ENCODE data around the gene MIA3.

The MIA3 gene

DNA sequence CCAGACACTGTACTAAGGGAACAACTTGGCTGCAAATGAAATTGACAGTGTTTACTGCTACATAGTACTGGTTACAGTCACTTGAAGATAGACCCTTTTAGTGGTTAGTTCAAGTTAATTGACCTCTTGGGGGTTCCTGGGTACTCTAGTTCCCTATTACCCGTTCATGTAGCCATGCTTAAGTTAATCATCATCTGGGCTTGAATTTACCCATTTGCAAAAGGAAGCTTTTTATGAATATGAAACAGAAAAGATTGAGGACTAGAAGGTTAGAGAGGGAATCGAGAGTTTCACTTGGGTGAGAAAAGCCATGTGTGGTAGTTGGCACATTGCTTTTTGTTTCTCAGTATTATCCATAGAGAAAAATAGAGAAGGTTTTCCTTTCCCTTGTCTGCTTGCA, 2.7 kb downstream of the MIA3 start:
- in situ Hi-C loops (cut with HindIII; ENCODE audit: low sequenced_read_pairs) = no loop called here

DNA sequence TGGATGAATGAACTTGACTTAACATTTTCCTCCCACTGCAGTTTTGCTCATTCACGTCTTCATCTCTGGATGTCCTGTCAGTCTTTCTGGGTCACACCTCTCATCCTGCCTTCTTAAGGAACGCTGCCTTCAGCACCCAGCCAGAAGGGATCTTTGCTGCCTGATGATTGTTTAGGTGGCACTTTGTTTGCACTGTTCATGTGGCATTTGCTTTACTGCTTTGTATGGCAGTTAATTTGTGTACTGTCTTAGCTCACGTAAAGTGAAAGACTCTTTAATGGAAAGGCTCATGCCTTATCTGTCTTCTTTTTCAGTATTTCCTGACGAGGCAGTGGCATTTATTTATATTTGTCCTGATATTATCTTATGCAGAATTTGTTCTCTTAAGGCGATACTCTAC, 4.9 kb downstream of the MIA3 start:
- in situ Hi-C loops (cut with HindIII; ENCODE audit: low sequenced_read_pairs) = no loop called here

DNA sequence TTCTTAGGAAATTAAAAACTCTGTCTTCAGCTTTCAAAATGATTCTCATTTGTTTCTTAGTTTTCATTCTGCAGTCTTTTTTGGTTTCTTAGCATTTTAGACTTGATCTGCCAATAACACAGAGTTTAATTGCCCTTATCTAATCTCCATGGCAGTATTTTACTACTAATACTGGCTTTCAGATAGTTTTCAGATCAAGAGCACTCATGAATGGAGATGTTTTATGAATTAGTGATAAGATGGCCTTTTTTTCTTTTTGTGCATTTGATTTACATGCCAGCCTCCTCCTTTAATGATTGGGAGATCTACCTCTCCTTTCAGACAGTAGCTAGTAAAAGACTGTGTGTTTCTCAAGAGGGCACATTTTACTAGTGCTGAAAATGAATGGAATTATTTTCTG, 5.6 kb downstream of the MIA3 start:
- in situ Hi-C loops (cut with HindIII; ENCODE audit: low sequenced_read_pairs) = no loop called here

DNA sequence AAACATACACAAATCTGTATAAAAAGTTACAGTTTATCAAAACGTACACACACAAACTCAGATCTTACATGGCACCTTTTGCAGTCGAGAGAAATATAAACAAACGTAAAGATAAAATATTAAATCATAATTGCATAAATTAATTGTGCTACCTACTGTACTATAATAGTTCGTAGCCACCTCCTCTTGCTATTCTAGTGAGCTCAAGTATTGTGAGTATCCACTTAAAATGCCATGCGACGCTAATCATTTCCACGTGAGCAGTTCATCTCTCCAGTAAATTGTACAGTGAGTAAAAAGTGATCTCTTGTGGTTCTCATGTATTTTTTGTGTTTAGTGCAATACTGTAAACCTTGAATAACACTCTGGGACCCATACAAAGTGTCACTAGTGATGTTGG, 6.3 kb downstream of the MIA3 start:
- in situ Hi-C loops (cut with HindIII; ENCODE audit: low sequenced_read_pairs) = no loop called here

DNA sequence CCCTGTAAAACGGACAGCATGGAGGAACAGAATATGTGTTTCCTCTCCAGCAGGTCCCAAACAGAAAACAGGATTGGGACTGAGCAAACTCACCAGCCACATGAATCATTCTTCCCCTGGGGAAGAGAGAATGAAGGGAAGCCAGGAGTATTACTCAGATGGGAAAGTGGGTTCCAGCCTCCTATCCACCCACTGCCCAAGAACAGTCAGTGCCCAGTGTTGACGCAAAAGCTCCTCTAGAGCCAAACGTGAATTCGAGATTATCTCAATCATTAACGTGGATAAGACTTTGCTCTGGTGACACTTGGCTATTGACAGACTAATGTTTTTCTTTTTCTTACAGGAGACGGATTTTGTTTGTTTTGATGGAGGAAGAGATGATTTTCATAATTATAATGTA, 9.3 kb downstream of the MIA3 start:
- in situ Hi-C loops (cut with HindIII; ENCODE audit: low sequenced_read_pairs) = no loop called here

DNA sequence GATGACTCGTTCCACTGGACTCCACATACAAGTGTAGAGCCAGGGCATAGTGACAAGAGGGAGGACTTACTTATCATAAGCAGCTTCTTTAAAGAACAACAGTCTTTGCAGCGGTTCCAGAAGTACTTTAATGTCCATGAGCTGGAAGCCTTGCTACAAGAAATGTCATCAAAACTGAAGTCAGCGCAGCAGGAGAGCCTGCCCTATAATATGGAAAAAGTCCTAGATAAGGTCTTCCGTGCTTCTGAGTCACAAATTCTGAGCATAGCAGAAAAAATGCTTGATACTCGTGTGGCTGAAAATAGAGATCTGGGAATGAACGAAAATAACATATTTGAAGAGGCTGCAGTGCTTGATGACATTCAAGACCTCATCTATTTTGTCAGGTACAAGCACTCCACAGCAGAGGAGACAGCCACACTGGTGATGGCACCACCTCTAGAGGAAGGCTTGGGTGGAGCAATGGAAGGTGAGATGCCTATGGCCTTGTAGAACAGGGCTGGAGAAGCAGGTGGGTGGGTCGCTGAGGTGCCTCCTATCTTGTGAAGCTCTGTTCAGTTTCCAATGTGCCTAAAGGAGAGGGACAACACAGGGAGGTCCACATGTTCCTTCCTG, 12.1 kb downstream of the MIA3 start:
- in situ Hi-C loops (cut with HindIII; ENCODE audit: low sequenced_read_pairs) = no loop called here

DNA sequence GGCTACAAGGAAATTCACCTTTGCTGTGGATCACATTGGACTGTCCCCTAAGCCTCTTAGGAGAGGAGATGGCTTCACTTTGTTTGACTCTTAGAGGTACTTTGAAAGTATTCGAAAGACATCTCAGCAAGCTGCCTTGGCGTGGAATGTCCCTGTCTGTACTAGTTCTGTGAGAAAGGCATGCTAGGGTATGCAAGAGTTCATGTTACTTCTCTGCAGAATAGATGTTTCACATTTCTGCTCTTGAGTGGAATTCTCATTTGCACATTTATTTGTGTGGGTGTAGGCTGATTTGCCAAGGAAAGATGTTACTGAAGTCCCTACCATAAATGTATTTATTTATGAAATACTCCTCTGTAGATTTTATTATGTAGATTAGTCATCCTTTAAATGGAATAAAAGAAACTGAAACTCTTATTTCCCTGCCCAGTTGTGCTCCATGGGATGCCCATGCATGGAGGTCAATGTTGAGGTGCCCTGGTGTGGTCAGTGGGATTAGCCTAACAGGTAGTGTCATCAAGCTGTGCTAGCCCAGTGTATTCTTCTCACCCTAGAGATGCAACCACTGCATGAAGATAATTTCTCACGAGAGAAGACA, 13.8 kb downstream of the MIA3 start:
- in situ Hi-C loops (cut with HindIII; ENCODE audit: low sequenced_read_pairs) = no loop called here

DNA sequence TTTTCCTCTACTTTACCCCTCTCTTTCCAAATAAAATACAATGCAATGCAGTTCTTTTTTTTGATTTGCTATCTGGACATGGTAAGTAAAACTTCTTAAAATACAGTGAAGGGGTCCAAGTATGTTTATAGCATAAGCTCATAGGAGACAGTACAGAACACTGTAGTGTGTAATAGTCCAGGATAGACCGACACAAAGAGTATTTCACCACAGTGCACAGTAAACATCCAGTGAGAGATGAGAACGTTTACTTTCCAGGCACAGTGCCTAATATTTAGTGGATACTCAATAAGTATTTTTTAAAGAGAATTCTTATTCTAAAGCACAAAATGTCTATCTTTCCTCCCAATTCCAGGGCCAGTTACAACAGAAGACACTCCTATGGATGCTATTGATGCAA, 14.9 kb downstream of the MIA3 start:
- in situ Hi-C loops (cut with HindIII; ENCODE audit: low sequenced_read_pairs) = no loop called here

DNA sequence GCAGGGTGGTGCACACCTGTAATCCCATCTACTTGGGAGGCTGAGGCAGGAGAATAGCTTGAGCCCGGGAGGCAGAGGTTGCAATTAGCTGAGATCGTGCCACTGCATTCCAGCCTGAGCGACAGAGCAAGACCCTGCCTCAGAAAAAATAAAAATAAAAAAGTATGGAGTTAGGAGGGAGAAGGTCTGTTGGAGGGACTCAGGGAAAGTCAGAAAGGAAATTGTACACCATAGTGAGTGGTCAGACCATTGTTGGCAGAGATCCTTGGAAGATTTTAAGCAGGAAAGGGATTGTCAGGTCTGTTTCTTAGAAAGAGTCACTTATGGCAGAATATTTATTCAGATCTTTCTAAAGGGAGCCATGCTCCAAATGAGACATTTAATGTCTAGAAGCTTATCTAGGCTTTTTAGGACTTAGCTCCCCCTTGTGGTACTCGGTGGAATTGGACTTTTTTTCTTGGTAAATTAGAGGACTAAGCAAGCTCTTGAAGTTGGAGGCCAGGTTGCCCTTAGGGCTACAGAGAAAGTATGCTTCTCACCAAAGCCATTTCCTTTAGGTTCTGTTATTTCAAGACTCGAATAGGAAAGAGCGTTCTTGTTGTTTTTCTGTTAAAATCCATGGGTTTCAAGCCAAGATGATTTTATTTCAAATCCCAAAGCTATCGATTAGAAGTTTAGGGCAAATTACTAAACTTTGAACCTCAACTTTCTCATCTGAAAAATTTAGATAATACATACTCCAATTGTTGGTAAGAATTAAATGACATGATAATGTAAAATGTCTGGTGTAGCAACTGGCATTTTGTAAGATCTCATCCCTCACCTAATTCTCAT, 16.5 kb downstream of the MIA3 start:
- in situ Hi-C loops (cut with HindIII; ENCODE audit: low sequenced_read_pairs) = no loop called here

DNA sequence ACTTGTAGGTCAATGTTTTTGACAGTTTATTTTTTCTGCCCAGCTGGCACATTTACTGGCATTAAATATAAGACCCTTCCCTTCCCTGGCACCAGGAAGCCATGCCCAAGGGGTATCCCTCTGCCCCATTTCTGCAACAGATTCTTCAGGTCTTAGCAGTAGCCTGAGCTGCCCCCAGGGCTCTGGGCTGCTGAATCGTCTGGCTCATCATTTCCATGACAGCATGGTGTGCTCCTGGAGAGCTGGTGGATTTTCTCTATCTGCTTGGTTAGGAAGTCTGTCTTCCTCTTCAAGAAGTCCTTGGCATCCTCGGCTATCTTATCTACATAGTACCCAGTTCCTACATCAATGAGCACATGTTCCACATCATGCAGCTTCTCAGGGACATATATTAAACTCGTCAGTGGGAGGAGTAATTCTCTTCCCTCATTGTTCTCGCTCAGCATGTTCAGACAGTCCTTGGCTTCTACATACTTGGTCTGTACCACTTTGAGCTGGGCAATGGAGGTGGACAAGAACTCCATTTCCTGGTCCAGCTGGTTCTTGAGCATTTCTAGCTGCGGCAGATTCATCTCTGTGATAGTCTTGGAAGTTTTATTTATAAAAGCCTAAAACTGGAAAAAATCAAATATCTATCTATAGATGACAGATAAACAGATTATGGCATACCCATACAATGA, 23.5 kb downstream of the MIA3 start:
- in situ Hi-C loops (cut with HindIII; ENCODE audit: low sequenced_read_pairs) = no loop called here

DNA sequence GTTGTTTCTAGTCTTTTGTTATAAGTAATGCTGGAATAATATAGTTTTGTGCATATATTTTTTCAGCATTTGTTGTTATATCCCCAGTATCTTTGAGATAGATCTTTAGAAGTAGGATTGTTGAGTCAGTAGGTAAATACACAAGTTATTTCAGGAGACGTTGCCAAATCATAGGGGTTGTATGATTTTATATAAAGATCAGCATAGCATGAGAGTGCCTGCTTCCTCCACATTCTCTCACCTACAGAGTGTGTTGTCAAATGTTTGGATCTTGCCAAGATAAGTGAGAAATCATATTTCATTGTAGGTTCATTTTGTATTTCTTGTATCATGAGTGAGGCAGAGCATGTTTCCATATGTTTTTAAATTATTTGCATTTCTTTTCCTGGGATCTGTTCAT, 24.6 kb downstream of the MIA3 start:
- in situ Hi-C loops (cut with HindIII; ENCODE audit: low sequenced_read_pairs) = no loop called here

DNA sequence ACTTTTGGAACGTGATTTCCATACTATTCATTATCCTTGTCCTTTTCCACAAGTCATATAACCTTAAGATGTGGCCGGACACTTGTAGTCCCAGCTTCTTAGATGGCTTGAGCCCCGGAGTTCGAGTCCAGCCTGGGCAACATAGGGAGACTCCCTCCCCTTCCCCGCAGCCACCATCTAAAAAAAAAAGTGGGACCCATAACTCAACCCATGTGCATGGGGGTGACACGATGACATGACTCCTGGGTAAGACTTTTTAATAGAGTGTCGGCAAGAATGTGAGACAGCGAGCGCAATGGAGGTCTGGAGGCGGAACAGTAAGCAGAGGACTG, 25.7 kb downstream of the MIA3 start:
- in situ Hi-C loops (cut with HindIII; ENCODE audit: low sequenced_read_pairs) = no loop called here

DNA sequence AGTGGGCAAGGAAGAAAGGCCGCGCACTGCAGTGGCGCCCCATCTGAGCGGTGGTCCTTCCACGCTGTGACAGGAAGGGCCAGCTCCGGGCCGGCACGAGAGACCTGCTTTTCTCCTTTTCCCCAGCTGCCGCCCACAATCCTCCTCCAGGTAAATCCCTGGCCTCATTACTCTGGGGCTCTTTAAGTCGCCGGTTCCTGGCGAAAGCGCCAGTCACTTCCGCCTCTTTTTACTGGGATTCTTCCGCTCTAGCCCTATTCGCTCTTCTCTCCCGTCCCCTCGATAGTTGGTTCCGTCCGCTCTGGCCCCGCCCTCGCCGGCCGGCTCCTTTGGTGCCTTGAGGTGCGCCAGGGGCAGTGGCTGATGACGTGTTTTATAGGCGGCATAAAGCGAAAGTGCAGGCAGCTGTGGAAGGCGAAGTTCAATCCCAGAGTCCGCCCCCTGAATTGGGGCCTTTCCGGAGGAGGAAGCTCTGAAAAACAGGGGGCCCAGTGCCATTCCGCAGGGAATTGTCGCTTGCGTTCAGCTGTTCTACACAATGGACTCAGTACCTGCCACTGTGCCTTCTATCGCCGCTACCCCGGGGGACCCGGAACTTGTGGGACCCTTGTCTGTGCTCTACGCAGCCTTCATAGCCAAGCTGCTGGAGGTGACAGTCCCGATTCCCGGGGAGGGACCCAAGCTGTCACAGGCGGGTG, 26.2 kb downstream of the MIA3 start:
- in situ Hi-C loops (cut with HindIII; ENCODE audit: low sequenced_read_pairs) = no loop called here

DNA sequence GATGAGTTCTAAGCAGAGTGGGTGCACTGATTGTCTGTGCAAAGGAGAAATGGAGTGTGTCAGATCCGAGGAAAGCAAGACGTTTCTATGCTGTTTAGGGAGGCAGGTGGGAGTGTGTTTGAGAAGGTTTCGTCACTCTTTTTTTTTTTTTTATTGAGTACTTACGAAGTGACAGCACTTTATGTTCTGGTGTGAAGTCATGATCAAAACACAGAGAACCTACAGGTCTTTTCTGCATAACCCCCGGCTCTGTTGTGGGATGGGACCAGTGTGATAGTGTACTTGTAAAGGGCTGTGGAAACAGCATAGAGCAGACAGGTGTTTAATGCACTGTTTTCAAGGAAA, 26.7 kb downstream of the MIA3 start:
- in situ Hi-C loops (cut with HindIII; ENCODE audit: low sequenced_read_pairs) = no loop called here

DNA sequence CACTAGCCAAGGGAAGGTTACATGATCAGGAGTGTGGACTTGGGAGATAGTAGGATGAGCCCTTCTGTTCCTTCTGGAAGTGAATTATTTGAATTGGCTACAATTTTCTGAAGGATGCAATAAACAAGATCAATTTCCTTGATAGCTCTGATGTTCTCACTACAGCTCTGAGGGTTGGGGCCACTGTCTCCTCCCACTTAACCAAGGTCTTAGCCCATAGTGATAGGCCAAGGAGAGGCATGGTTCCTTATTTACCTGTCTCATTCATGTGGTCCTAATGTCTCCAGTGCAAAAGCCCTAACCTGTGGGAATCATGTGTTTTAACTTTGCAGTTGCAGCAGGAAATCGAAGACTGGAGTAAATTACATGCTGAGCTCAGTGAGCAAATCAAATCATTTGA, 34.8 kb downstream of the MIA3 start:
- in situ Hi-C loops (cut with HindIII; ENCODE audit: low sequenced_read_pairs) = no loop called here

DNA sequence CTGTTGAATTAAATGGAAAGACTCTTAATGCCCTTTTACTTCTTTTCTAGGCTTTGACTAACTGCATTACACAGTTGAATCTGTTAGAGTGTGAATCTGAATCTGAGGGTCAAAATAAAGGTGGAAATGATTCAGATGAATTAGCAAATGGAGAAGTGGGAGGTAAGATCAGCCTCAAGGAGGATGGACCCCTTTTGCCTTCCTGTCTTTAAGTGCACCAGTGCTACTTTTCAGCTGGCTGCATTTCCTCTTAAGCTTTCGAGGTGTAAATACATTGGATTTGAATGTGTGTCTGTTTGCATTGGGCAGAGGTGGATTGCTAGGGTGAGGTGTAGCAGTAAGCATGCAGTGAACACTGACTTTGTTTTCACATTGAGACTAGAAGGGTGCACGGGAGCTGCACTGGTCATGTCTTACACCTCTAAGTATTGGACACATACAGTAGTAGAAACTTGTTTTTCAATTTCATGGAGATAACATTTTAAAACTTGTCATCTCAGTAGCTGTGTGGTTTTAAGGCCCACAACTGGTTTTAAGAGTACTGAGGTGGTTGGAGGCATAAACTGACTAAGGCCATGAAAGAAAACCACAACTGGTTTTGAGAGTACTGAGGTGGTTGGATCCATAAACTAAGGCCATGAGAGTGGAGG, 35.4 kb downstream of the MIA3 start:
- in situ Hi-C loops (cut with HindIII; ENCODE audit: low sequenced_read_pairs) = no loop called here

DNA sequence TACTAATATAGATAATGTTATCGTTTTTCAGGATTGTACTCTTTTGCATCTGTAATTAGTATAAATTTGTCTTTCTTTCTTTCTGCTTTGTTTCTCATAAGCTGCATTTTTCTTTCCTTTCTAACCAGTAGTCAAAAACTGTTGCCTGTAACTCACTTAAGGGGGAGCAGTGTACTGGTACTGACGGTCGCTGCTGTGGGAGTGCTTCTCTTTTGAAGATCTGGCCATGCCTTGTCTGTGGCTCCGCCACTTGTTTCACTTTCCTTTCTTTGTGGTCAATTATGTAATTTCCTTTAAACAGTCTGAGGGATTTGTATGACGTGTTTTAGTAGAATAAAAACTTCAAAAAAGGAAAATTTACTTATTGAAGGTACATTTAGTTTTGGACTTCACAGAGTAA, 37.0 kb downstream of the MIA3 start:
- in situ Hi-C loops (cut with HindIII; ENCODE audit: low sequenced_read_pairs) = no loop called here

DNA sequence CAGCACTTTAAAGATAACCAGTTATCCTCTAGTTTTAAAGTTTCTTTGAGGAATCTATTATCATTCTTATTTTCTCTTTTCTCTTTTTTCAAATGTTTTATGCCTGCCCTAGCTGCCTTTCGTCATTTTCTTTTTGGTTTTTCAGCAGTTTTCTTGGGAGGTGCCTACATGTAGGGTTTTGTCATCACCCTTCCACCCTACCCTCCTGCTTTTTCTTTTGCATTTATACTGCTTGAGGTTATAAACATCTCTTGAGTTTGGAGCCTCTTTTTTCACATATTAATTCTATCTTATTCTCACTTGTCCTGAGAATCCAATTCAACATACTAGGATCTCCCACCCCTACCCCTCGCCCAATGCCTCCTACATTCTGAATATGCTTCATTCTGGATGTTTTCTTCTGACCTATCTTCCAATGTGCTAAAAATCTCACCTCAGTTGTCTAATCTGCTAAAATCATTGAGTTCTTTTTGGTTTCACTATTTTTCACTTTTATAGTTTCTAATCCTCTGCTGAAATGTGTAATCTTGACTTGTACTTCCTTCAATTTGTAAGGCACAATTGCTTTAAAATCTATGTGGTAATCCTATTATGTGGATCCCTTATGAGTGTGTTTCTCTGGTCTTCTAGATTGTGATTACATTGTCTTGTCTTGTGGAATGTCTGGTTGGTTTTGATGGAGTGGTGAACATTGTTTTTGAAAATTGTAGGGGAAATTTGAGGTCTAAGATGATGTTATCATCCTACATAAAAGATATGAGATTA, 38.7 kb downstream of the MIA3 start:
- in situ Hi-C loops (cut with HindIII; ENCODE audit: low sequenced_read_pairs) = no loop called here

DNA sequence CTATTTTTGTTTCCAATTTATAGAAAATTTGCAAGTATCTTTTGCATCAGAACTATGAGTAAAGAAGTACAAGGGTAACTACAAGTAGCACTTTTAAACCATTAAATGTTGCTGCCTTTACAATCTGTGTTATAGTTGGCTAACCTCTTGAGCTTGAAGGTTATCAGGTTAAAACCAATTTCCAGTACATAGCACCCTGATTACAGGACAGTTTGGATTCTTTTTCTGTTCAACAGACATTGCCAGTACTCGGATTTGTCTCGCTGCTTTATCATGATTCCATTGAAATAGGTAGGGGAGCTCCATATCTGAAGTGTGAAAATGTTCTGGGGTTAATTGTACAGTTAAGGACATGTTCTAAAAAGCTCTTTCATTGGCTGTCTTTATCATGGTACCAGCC, 40.0 kb downstream of the MIA3 start:
- in situ Hi-C loops (cut with HindIII; ENCODE audit: low sequenced_read_pairs) = no loop called here

DNA sequence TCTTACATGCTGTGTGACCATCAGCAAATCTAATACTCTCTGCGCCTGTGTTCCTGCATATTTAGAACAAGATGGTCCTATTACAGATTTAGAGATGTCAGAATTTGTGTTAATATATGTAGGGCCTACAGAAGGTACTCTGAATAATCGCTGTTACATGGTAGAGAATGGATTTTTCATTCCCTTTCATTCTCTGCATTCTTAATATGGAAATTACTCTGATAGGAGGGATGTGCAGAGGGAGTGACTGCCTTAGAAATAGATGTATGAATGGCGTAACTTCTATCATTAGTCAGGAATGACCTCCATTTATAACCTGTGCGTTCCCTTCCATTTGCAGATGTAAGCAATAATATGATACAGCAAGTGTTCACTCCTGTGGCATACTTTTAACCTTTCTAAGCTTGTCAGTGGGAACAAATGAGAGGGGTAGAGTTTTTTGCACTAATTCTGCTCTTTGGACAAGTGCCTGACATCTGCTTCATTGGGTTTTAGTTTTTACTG, 45.6 kb downstream of the MIA3 start:
- in situ Hi-C loops (cut with HindIII; ENCODE audit: low sequenced_read_pairs) = no loop called here
